Mesenchymal stem cell (in vitro differentiated cells and primary cell): Measurements from ENCODE around the gene RAD51B.

Experiments used
- DNase-seq: peaks from one replicate; pipeline ENCODE4 v3.0.0-alpha.2; 2013
- H2AFZ ChIP-seq: one replicate; pipeline ENCODE4 v1.6.1; 2013; ENCODE audit warnings: low read depth, mild to moderate bottlenecking, control low read depth, inconsistent platforms, low read length, moderate library complexity
- H2AK5ac ChIP-seq: 2 replicates; pipeline ENCODE4 v1.6.1; 2013; ENCODE audit warnings: low read length, moderate library complexity, mild to moderate bottlenecking, inconsistent platforms; ENCODE audit not compliant: severe bottlenecking
- H2BK120ac ChIP-seq: one replicate; pipeline ENCODE4 v1.6.1; 2013; ENCODE audit warnings: low read depth, mild to moderate bottlenecking, inconsistent platforms, low read length, moderate library complexity
- H2BK12ac ChIP-seq, 2 experiments: one replicate each; pipeline ENCODE4 v1.6.1; 2013; ENCODE audit warnings: inconsistent platforms in 2 of 2, low read length in 2 of 2, mild to moderate bottlenecking in 2 of 2, moderate library complexity in 2 of 2, control low read depth in 1 of 2
- H2BK15ac ChIP-seq: one replicate; pipeline ENCODE4 v1.6.1; 2013; ENCODE audit warnings: mild to moderate bottlenecking, low read depth, inconsistent platforms; ENCODE audit not compliant: poor library complexity, severe bottlenecking
- H2BK5ac ChIP-seq: 2 replicates; pipeline ENCODE4 v1.6.1; 2013; ENCODE audit warnings: low read depth, mild to moderate bottlenecking, low read length, control low read depth, inconsistent platforms; ENCODE audit not compliant: poor library complexity, severe bottlenecking
- H3K14ac ChIP-seq, 2 experiments: one replicate each; pipeline ENCODE4 v1.6.1; 2013; ENCODE audit warnings: inconsistent platforms in 2 of 2, low read length in 2 of 2, control low read depth in 1 of 2, mild to moderate bottlenecking in 1 of 2, moderate library complexity in 1 of 2
- H3K18ac ChIP-seq, 2 experiments: one replicate each; pipeline ENCODE4 v1.6.1; 2013; ENCODE audit warnings: inconsistent platforms in 2 of 2, low read length in 2 of 2, control low read depth in 1 of 2, low read depth in 1 of 2, mild to moderate bottlenecking in 1 of 2
- H3K23ac ChIP-seq, 2 experiments: one replicate each; pipeline ENCODE4 v1.6.1; 2013; ENCODE audit warnings: inconsistent platforms in 2 of 2, low read length in 2 of 2, mild to moderate bottlenecking in 2 of 2, moderate library complexity in 2 of 2, control low read depth in 1 of 2
- H3K27ac ChIP-seq: 2 replicates; pipeline ENCODE4 v1.5.1; 2013; ENCODE audit warnings: mild to moderate bottlenecking, moderate library complexity, low read length, control low read depth, inconsistent platforms; ENCODE audit not compliant: poor library complexity, severe bottlenecking
- H3K27me3 ChIP-seq, 2 experiments: 2 replicates each; pipeline versions ENCODE4 v1.6.1 to v1.7.0; 2013; ENCODE audit warnings: low read length in 2 of 2, mild to moderate bottlenecking in 2 of 2, moderate library complexity in 2 of 2, control low read depth in 1 of 2, inconsistent platforms in 1 of 2; ENCODE audit not compliant: control insufficient read depth in 1 of 2, insufficient read depth in 1 of 2
- H3K36me3 ChIP-seq, 2 experiments: 2 replicates each; pipeline versions ENCODE4 v1.6.1 to v1.7.0; 2013; ENCODE audit warnings: low read length in 2 of 2, control low read depth in 1 of 2, inconsistent platforms in 1 of 2, low read depth in 1 of 2, mild to moderate bottlenecking in 1 of 2; ENCODE audit not compliant: insufficient read depth in 2 of 2, control insufficient read depth in 1 of 2
- H3K4ac ChIP-seq, 2 experiments: one replicate each; pipeline ENCODE4 v1.6.1; 2013; ENCODE audit warnings: inconsistent platforms in 2 of 2, low read length in 2 of 2, mild to moderate bottlenecking in 2 of 2, moderate library complexity in 2 of 2, control low read depth in 1 of 2, low read depth in 1 of 2
- H3K4me1 ChIP-seq: 2 replicates; pipeline ENCODE4 v1.6.1; 2013; ENCODE audit warnings: low read depth, low read length, control low read depth; ENCODE audit not compliant: control insufficient read depth, insufficient read depth
- H3K4me2 ChIP-seq: 2 replicates; pipeline ENCODE4 v1.6.1; 2013; ENCODE audit warnings: low read length, mild to moderate bottlenecking, inconsistent platforms; ENCODE audit not compliant: poor library complexity, severe bottlenecking
- H3K4me3 ChIP-seq, 2 experiments: 2 replicates each; pipeline versions ENCODE4 v1.5.1 to v1.7.0; 2013; ENCODE audit warnings: low read length in 2 of 2, mild to moderate bottlenecking in 2 of 2, control low read depth in 1 of 2, low read depth in 1 of 2; ENCODE audit not compliant: insufficient read depth in 1 of 2
- H3K79me1 ChIP-seq: replicated peaks from 2 replicates; pipeline ENCODE4 v1.6.1; 2013; ENCODE audit warnings: mild to moderate bottlenecking, control low read depth, low read length, inconsistent platforms; ENCODE audit not compliant: poor library complexity, severe bottlenecking
- H3K9ac ChIP-seq: 2 replicates; pipeline ENCODE4 v1.7.0; 2013; ENCODE audit warnings: mild to moderate bottlenecking, low read length, moderate library complexity
- H3K9me3 ChIP-seq: 2 replicates; pipeline ENCODE4 v1.7.0; 2013; ENCODE audit warnings: mild to moderate bottlenecking, low read length; ENCODE audit not compliant: control insufficient read depth
- H4K8ac ChIP-seq: one replicate; pipeline ENCODE4 v1.6.1; 2013; ENCODE audit warnings: inconsistent platforms, mild to moderate bottlenecking, low read length, moderate library complexity
- H4K91ac ChIP-seq: one replicate; pipeline ENCODE4 v1.6.1; 2013; ENCODE audit warnings: mild to moderate bottlenecking, low read length, inconsistent platforms
- WGBS: methylation state at CpG from one replicate; pipeline ENCODE4 v1.1.7; 2013; ENCODE audit warnings: mixed read lengths; 5-methylcytosine and 5-hydroxymethylcytosine counted together

Gene RAD51B

GRCh38 chr14:67835596-67835995 lies 16.0 kb downstream of the RAD51B start:
- no peaks in the 10 kb centered on the region for H3K27me3 ChIP-seq
- no peak overlapping the region for H3K18ac ChIP-seq
- H2BK15ac ChIP-seq: no peak overlapping the region
- H3K79me1 ChIP-seq: no peaks in the 10 kb centered on the region
- H3K4me2 ChIP-seq: no peak overlapping the region
- no peak for DNase-seq
- H3K4me3 ChIP-seq: no peak overlapping the region
- no peak overlapping the region for H3K9ac ChIP-seq
- H3K9me3 ChIP-seq: no peaks in the 10 kb centered on the region
- H3K36me3 ChIP-seq: peaks cover 0 to 3% of the 10 kb centered on the region in 2 experiments
- no peak overlapping the region for H2BK5ac ChIP-seq
- no peak overlapping the region for H4K91ac ChIP-seq
- H3K14ac ChIP-seq: no peak overlapping the region
- no peak overlapping the region for H2BK12ac ChIP-seq
- H4K8ac ChIP-seq: no peak overlapping the region
- no peak overlapping the region for H2AFZ ChIP-seq
- no peaks in the 10 kb centered on the region for H3K4me1 ChIP-seq
- H3K4ac ChIP-seq: no peak overlapping the region
- H3K27ac ChIP-seq: no peak overlapping the region
- no peak overlapping the region for H2AK5ac ChIP-seq
- no peak overlapping the region for H3K23ac ChIP-seq
- no peak overlapping the region for H2BK120ac ChIP-seq

- H2BK12ac ChIP-seq: no peak overlapping the region
- no peak overlapping the region for H3K9ac ChIP-seq
- H3K18ac ChIP-seq: no peak overlapping the region
- WGBS: 51% methylated on average over 2 of the region's 2 CpGs
- no peak overlapping the region for H2BK15ac ChIP-seq
- no peaks in the 10 kb centered on the region for H3K27me3 ChIP-seq
- no peak overlapping the region for H2AFZ ChIP-seq
- H3K4me1 ChIP-seq: no peaks in the 10 kb centered on the region
- H3K79me1 ChIP-seq: no peaks in the 10 kb centered on the region
- H4K8ac ChIP-seq: no peak overlapping the region
- H3K23ac ChIP-seq: no peak overlapping the region
- H3K27ac ChIP-seq: no peak overlapping the region
- peaks cover 0 to 3% of the 10 kb centered on the region in 2 experiments for H3K36me3 ChIP-seq
- H3K4me2 ChIP-seq: no peak overlapping the region
- no peak overlapping the region for H2AK5ac ChIP-seq
- H3K14ac ChIP-seq: no peak overlapping the region
- H2BK5ac ChIP-seq: no peak overlapping the region
- peak; percentile 85 for DNase-seq
- H4K91ac ChIP-seq: no peak overlapping the region
- no peaks in the 10 kb centered on the region for H3K9me3 ChIP-seq
- no peak overlapping the region for H3K4ac ChIP-seq
- H2BK120ac ChIP-seq: no peak overlapping the region
- no peak overlapping the region for H3K4me3 ChIP-seq
These were observed 17.5 kb downstream of the RAD51B start for GRCh38 chr14:67837011-67837624.

GRCh38 chr14:67846029-67846610 lies 26.5 kb downstream of the RAD51B start:
- no peaks in the 10 kb centered on the region for H3K27me3 ChIP-seq
- peaks cover 0 to 4% of the 10 kb centered on the region in 2 experiments for H3K36me3 ChIP-seq
- 93% methylated on average over 17 of the region's 17 CpGs for WGBS
- no peak overlapping the region for H3K27ac ChIP-seq
- H3K4ac ChIP-seq: no peak overlapping the region
- DNase-seq: no peak
- no peak overlapping the region for H3K18ac ChIP-seq
- no peak overlapping the region for H2BK12ac ChIP-seq
- H3K4me3 ChIP-seq: no peak overlapping the region
- H2BK5ac ChIP-seq: no peak overlapping the region
- H2AK5ac ChIP-seq: no peak overlapping the region
- H3K14ac ChIP-seq: peak overlapping the region in 1 of 2 experiments; percentile 30
- no peaks in the 10 kb centered on the region for H3K9me3 ChIP-seq
- H3K4me1 ChIP-seq: no peaks in the 10 kb centered on the region
- no peak overlapping the region for H3K4me2 ChIP-seq
- no peak overlapping the region for H3K23ac ChIP-seq
- peaks cover 18% of the 10 kb centered on the region for H3K79me1 ChIP-seq
- no peak overlapping the region for H2AFZ ChIP-seq
- no peak overlapping the region for H3K9ac ChIP-seq
- H4K91ac ChIP-seq: peak overlapping the region; percentile 28
- H2BK15ac ChIP-seq: no peak overlapping the region
- H2BK120ac ChIP-seq: no peak overlapping the region
- H4K8ac ChIP-seq: no peak overlapping the region

GRCh38 chr14:67850066-67850830 lies 30.7 kb downstream of the RAD51B start:
- Histone ChIP-seq H3K27me3 (no peaks in the 10 kb centered on the region), H3K14ac (no peak overlapping the region), H4K8ac (no peak overlapping the region), H3K4ac (no peak overlapping the region), H3K9ac (no peak overlapping the region), H3K4me3 (no peak overlapping the region), H3K27ac (no peak overlapping the region), H3K4me1 (no peaks in the 10 kb centered on the region), H3K18ac (no peak overlapping the region), H2BK5ac (no peak overlapping the region), H2BK12ac (no peak overlapping the region), H3K9me3 (no peaks in the 10 kb centered on the region), H2BK120ac (no peak overlapping the region), H4K91ac (no peak overlapping the region), H2BK15ac (no peak overlapping the region), H3K36me3 (peaks cover 0 to 4% of the 10 kb centered on the region in 2 experiments), H2AK5ac (no peak overlapping the region), H2AFZ (no peak overlapping the region), H3K23ac (no peak overlapping the region), H3K4me2 (no peak overlapping the region), H3K79me1 (peaks cover 20% of the 10 kb centered on the region)
- no peak for DNase-seq
- 89% methylated on average over 7 of the region's 9 CpGs for WGBS
